ENCODE results near the gene SPHK2.
"Not testable (repeated sequence)": the region's sequence is repeated elsewhere in the genome, so short reads cannot be mapped to it uniquely, and the experiment has no call there.

The SPHK2 gene, protein sequence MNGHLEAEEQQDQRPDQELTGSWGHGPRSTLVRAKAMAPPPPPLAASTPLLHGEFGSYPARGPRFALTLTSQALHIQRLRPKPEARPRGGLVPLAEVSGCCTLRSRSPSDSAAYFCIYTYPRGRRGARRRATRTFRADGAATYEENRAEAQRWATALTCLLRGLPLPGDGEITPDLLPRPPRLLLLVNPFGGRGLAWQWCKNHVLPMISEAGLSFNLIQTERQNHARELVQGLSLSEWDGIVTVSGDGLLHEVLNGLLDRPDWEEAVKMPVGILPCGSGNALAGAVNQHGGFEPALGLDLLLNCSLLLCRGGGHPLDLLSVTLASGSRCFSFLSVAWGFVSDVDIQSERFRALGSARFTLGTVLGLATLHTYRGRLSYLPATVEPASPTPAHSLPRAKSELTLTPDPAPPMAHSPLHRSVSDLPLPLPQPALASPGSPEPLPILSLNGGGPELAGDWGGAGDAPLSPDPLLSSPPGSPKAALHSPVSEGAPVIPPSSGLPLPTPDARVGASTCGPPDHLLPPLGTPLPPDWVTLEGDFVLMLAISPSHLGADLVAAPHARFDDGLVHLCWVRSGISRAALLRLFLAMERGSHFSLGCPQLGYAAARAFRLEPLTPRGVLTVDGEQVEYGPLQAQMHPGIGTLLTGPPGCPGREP

DNA sequence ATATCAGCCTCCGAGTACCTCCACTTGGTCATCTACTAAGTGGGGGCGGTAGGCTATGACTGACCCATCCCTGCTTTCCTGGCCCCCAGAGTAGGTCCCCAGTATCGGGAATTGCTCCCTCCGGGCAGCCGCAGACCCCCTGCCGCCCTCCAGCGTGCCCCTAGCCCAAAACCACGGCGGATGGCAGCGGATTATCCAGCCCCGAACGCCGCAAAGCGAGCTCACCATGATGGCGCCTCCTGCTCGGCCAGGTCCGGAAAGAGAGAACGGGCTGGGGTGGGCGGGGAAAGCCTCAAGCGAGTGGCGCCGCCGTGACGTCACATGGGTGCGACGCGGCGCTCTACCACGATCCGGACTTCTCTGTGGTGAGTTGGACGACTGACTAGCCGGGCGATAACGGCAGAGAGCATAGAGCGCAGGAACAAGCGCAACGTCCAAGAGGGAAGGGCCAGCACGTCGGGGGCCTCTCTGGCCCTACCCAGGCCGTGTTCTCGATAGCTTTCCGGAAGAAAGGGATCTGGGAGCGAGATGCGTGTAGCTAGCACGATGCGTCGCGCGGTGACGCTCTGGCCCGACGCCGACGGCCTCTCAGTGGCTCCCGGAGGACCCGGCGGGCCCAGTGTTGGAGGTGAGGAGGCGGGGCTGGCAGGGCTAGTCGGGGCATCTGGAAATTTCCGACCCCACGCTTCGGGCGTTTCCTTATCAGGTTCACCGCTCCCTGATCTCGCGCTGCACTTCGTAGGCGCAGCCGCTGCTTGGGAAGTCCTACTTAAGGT is at the start of gene SPHK2, which contains the start of gene RPL18:
TSS of gene SPHK2 (plus strand) at position 591 of the 776 bp plus-strand sequence. CDS start 1,009 bp downstream, outside the sequence.
TSS of gene RPL18 (minus strand) at position 263 of the 776 bp plus-strand sequence. CDS start at position 228, 35 bp downstream.
- peak; percentile 100 for DNase-seq

DNA sequence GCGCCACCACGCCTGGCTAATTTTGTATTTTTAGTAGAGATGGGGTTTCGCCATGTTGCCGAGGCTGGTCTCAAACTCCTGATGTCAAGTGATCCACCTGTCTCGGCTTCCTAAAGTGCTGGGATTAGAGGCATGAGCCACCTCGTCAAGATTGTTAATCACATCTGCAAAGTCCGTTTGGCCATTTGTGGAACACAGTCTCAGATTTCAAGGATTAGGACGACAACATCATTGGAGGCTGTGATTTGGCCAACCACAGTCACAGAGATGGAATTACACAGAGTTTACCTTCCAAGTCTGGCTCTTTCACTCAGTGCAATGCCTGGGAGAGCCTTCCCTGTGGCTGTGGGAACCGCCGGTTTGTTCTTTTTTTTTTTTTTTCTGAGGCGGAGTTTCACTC is 49.5 kb upstream of the SPHK2 start:
- no peak for DNase-seq

DNA sequence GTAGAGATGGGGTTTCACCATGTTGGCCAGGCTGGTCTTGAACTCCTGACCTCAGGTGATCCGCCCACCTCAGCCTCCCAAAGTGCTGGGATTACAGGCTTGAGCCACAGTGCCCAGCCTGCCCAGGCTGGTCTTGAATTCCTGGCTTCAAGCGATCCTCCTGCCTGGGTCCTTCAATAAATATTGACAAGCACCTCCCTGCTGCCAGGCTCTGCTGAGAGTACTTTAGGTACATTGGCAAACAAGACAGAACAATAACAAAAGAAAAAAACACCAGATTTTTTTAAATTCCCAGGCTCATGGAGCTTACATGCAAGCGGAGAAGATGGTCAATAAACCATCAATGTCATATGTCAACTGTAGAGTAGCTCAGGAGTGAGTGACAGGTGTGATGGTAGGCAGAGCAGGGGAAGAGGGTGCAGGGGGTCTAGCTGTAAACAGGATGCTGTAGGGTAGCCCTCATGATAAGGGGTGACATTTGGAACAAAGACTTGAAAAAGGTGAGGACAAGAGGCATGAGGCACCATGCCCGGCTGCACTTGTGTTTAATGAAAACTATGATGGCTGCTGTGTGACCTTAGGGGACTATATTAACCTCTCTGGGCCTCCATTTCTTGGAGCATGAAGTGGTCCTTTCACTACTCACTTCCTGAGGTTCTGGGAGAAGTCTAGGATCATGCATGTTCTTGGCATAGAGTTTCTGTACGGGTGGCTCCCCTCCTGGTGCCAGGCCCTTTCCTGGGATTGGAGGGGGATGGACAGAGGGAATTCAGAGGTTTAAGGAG is 47.7 kb upstream of the SPHK2 start:
- DNase-seq, result no peak

DNA sequence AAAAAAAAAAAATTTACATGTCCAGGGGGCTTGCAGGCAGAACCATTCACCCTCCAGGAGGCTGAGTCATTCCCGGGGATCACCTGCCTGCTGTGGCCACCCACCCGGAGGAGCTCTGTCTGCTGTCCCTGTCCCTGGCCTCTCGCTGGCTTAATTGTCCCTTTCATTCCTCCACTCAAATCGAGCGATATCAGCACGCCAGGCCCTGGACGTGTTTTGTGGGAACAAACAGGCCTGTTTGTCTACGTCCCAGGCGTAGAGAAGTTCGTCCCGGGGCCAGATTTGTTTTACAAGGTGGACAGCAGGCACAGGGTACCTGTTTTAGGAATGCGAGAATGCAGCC is 46.2 kb upstream of the SPHK2 start:
- no peak for DNase-seq

DNA sequence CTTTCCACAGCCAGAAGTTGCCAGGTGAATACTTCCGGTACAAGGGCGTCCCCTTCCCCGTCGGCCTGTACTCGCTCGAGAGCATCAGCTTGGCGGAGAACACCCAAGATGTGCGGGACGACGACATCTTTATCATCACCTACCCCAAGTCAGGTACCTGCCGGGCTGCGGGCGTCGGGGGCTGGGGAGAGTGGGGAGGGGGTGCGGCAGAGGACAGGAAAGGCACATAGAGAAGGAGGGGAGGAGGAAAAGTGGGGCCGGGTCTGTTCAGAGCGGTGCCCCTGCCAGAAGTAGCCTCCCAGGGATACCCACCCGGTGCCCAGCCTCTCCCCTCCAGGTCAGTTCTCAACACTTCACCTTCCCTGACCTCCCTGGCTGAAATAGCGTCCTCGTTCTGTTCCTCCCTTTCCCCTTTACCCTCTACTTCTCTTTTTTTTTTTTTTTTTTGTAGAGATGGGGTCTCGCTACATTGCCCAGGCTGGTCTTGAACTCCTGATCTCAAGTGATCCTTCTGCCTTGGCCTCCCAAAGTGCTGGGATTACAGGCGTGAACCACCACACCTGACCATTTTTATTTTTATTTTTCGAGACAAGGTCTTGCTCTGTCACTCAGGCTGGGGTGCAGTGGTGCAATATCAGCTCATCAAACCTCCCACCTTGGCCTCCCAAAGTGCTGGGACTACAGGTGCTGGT is 43.2 kb upstream of the SPHK2 start:
- DNase-seq, result no peak

DNA sequence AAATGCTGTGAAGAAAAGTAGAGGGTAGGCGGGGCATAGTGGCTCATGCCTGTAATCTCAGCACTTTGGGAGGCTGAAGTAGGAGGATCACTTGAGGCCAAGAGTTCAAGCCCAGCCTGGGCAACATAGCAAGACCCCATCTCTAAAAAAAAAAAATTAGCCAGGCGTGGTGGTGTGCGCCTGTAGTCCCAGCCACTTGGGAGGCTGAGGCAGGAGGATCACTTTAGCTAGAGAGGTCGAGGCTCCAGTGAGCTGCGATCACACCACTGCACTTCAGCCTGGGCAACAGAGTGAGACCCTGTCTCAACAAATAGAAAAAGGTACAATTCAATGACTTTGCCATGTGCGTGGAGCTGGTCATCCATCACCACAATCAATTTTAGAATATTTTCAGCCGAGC is 41.4 kb upstream of the SPHK2 start:
- not testable (repeated sequence) for DNase-seq

DNA sequence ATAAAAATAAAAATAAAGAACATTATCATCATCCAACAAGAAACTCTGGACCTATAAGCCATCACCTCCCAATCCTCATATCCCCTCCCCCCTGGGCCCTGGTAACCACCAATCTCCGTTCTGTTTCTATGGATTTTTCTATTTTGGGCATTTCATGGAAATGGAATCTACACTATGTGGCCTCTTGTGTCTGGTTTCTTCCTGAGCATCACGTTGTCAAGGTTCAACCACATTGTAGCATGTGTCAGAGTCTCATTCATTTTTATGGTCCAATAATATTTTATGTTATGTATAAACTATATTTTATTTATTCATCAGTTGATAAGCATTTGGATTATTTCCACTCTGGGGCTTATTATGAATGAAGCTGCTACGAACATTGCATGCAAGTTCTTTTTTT is 40.4 kb upstream of the SPHK2 start:
- DNase-seq, result no peak

DNA sequence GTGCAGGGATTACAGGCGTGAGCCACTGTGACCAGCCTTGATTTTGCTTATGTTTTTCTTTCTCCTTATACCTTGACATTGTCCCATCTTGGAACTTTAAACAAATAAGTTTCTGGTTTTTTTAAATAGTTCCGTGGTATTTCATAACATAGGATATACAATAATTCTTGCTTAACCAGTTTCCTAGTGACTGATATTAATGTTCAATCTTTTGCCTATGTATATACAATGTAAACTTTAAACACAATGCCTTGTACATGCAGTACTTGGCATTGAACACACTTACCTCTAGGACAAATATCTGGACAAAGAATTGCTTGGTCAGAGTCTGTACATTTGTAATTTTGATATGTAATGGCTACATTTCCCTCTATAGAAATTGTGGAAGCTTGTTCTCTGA is 37.1 kb upstream of the SPHK2 start:
- DNase-seq, result no peak

DNA sequence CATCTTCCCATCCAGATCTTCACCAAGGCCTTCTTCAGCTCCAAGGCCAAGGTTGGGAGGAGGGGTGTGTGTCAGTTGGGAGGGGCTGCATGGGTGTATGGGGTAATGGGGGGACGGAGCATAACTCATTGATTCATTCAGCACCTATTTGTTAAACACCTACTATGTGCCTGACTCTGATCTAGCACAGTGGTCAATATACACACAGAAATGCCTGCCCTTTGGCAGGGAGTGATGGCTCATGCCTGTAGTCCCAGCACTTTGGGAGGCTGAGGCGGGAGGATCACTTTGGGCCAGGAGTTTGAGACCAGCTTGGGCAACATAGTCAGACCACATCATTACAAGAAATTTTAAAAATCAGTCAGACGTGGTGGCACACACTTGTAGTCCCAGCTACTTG is 31.9 kb upstream of the SPHK2 start:
- DNase-seq, result no peak

DNA sequence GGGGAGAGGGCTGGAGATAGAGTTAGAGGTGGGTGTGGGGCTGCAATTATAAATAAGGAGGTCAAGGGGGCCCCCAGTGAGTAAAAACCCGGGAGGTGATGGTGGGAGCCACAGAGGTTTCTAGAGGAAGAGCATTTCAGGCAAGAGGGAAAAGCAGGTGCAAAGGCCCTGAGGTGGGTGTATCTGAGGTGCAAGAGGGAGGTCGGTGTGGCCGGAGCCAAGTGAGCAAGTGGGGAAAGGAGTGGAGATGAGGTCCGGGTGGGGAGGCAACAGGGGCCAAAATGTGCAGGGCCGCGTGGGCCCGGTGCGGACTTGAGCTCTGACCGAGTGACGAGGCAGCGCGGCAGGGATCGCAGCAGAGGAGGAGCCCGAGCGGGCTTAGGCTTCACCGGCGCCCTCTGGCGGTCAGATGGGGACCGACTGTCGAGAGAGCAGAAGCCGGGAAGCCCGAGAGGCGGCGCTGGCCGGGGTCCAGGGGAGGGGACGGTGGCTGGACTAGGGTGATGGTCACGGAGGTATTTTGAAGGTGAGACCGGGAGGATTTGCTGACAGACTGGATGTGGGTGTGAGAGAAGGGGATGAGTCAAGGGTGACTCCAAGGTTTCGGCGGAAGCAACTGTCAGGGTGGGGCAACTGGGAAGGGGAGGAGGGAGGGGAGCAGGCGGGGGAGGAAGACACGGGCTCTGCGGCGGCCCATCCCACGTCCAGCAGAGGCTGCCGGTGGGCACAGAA is 30.5 kb upstream of the SPHK2 start:
- peak; percentile 67 for DNase-seq

DNA sequence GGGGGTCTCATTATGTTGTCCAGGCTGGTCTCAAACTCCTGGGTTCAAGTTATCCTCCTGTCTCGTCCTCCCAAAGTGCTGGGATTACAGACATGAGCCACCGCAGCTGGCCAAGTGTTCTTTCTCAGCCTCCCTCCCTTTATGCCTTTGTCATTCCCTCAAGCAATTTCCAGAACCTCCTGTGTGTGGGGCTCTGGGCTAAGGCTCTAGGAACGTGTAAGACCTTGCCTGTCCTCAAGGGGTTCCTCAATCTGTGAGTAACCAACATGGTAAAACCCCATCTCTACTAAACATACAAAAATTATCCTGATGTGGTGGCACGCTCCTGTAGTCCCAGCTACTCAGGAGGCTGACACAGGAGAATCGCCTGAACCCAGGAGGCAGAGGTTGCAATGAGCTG is 28.3 kb upstream of the SPHK2 start:
- no peak for DNase-seq

DNA sequence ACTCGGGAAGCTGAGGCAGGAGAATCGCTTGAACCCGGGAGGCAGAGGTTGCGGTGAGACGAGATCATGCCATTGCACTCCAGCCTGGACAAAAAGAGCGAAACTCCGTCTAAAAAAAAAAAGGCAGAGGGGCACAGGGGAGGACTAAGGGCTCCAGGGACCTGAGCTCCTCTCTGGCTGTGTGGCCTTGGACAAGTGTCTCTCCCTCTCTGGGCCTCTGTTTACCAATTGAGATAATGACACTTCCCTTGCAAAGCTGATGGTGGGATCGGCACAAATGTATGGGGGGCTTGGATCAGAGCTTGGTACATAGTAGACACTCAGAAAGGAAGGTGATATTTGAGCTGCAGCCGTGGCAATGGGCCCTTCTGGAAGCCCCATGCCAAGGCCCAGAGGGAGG is 24.1 kb upstream of the SPHK2 start:
- no peak for DNase-seq

DNA sequence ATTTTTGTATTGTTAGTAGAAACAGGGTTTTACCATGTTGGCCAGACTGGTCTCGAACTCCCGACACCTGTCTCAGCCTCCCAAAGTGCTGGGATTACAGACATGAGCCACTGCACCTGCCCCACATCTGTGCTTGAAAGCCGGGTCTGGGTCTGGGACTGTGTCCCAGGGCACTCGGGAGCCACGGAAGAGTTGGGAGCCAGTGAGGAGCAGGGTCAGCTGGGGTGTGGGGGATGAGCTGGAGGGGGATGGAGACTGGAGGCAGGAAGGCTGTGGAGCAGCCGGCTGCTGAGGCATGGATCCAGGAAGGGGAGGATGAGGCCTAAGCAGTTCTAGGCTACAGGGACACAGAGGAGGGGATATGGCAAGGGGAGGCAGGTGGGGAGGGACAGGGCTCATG is 23.5 kb upstream of the SPHK2 start:
- no peak for DNase-seq

DNA sequence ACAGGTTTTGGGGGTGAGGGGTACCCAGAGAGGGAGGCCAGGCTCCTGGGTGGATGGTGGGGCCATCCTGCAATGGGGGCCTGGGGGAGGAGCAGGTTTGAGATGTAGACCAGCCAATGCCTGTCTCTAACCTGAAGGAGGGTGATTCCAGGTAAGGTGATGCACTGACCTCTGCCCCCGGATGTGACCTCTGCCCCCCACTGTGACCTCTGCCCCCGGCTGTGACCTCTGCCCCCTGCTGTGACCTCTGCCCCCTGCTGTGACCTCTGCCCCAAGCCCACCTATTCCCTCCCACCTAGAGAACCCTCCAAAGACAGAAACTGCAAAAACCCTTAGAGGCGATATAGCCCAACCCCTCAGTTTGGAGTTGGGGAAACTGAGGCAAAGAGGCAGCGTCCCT is 23.1 kb upstream of the SPHK2 start:
- DNase-seq, result no peak

DNA sequence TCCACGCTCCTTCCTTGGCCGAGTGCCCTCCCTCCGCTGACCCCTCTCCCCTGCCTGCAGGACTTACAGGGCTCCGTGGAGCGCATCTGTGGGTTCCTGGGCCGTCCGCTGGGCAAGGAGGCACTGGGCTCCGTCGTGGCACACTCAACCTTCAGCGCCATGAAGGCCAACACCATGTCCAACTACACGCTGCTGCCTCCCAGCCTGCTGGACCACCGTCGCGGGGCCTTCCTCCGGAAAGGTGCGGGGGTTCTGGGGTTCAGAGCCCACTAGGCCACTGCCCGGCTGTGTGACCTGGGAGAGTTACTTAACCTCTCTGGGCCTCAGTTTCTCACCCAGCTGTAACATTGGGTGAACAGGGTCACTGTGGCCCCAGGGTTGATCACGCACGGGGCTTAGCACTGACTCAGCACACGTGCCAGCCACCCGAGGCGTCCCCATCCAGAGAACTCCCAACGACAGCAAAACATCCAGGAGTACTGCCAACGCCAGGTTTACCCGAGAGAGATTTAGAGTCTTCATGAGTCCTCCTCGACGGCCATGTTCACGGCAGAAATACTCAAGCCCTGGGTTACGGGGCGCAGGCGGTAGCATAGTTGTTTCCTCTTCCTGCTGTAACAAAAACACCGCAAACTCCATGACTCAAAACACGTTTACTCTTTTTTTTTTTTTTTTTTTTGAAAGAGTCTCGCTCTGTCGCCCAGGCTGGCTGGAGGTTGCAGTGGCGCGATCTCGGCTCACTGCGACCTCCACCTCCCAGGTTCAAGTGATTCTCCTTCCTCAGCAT is 22.4 kb upstream of the SPHK2 start:
- DNase-seq, result no peak

DNA sequence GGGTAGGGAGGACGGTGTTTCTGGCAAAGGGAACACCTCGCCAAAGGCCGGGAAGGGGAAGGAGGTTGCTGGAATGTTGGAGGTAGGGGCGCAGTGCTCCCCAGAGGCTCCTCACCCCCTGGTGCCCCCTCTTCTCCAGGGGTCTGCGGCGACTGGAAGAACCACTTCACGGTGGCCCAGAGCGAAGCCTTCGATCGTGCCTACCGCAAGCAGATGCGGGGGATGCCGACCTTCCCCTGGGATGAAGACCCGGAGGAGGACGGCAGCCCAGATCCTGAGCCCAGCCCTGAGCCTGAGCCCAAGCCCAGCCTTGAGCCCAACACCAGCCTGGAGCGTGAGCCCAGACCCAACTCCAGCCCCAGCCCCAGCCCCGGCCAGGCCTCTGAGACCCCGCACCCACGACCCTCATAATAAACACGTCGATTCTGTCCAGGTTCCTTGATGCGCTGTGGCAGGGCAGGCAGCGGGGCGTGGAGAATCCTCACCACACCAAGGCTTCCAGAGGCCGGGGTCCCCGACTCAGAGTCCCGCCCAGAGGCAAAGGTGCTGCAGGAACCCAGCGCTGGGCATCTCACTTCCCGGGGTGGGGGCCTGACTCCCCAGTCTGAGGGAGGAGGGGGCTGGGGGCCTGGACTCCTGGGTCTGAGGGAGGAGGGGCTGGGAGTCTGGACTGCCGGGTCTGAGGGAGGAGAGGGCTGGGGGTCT is 20.2 kb upstream of the SPHK2 start:
- DNase-seq, result no peak

DNA sequence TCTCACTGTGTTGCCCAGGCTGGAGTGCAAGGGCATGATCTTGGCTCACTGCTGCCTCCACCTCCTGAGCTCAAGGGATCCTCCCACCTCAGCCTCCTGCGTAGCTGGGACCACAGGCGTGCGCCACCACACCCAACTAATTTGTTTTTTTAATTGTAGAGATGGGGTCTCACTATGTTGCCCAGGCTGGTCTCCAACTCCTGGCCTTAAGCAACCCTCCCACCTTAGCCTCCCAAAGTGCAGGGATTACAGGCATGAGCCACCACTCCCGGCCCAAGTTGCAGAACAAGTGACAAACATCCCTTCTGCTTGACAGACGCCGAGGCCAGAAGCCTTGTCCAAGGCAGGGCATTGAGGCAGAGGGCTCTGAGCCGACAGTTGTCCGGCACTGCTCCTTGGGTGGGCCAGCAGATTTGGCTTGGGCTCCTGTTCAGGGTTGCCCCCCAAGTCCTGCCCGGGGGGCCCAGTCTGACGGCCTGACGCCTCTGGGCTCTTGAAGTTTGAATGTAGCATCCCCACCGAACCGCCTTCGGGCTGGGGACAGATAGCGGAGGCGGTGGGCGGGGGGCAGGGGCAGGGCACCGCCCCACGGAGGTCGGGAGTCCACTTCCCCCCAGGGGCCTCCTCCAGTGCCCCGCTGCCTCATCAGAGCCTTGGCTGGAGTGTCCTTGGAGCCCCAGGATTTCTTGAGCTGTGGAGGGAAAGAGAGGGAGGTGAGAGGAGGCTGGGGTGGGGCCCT is 18.5 kb upstream of the SPHK2 start:
- DNase-seq, result no peak

DNA sequence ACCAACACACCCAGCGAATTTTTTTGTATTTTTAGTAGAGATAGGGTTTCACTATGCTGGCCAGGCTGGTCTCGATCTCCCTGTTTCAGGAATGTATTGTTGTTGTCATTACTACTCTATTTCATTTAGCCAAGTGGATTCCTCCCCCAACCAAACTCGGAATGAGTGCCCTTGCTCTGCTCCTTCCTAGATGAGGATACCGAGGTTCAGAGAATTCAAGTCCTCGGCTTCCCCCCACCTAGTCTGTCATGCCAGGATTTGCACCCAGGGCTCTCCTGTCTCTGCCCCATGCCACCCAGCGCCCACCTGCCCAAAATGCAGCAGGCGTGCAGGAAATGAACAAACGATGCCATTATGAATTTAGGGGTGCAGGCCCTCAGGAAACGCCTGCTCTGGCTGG is 16.3 kb upstream of the SPHK2 start:
- DNase-seq, result no peak

DNA sequence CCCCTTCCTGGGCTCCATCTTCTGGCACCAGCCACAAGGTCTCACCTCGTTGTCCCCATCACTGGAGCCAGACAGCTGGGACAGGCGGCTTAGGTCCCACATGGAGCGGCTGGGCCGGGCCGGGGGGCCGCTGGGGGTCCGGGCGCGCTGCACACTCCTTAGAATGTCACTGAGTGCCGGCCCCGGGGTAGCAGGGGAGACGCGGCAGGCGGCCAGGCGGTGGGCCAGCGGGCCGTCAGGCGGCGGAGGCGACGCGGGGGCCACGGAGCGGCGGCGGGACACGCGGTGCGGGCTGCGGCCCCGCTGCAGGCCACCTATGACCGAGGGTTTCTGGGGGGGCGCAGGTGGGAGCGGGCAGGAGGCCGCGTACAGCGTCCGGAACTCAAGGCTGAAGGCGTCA is 15.9 kb upstream of the SPHK2 start:
- no peak for DNase-seq
